D341Med (cell line): ENCODE data around the gene RNASE9.
"Not testable (repeated sequence)": the region's sequence is repeated elsewhere in the genome, so short reads cannot be mapped to it uniquely, and the experiment has no call there.

Experiments used
- DNase-seq: peaks from one replicate; pipeline ENCODE4 v3.0.0; 2012; ENCODE audit warnings: low spot score

The RNASE9 gene

DNA sequence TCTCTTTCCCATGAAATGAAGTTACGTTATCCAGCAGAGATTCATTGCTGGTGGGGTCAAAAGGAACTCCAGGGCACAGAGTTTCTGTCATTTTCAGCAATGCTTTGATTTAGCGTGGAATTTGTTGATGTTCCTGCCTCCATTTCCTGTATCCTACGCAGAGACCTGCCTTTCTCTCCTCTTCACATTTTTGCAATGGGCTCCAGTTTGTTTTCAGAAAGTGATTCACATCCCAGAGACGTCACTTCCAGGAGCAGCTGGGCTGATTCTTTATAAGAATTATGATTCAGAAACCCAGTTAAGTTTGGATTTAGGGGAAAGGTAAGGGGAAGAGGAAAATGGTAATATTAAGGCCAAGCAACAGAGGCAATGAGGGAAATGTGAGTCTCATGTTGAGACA lies 43.9 kb downstream of the RNASE9 start:
- DNase-seq, result no peak

DNA sequence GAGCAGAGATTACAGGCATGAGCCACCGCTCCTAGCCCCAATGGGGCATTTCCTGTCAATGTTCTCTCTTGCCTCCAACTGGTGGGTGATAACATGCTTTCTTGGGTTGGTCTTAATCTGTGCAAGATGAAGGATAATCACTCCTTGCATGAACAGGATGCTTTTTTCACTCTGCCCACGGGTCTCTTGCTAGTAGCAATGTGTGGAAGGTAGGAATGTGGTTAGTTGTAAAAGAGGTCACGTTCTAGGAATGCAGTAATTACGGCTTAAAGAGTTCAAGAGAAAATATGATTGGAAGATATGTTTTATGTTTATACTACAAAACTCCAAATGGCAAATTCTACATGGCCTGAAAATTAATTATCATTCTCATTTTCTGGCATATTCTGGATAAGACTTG lies 45.0 kb downstream of the RNASE9 start:
- no peak for DNase-seq

DNA sequence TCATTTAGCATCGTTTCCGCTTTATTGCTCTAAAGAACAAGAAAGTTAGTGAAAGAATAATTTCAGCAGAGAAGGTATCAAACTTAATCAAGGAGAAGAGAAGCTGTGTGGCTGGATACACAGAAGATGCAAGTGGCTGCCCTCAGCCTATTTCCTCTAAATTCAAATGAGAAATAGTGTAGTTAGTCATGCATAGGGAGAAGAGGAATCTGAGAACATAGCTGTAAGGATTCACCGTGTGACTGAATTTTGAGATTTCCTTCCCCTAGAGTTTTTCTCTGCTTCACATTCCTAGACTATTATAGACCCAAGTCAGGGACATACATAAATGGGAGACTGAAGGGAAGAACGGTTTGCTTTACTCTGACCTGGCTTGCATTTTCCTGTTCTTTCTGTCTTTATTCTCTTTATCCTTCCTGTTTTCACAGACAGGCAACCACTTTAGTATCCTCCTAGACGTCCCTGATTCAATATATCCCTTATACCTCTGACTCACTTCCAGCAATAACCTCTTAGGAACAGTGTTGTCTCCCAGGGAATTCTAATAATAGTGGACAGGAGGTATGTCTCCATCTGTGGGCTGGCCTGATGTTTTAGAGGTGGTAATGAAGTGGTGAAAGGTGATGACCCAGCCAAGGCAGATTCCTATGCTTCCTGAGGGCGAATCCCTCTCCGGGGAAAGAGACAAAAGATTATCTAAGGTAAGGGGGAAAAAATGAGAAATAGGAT lies 48.5 kb downstream of the RNASE9 start:
- no peak for DNase-seq

DNA sequence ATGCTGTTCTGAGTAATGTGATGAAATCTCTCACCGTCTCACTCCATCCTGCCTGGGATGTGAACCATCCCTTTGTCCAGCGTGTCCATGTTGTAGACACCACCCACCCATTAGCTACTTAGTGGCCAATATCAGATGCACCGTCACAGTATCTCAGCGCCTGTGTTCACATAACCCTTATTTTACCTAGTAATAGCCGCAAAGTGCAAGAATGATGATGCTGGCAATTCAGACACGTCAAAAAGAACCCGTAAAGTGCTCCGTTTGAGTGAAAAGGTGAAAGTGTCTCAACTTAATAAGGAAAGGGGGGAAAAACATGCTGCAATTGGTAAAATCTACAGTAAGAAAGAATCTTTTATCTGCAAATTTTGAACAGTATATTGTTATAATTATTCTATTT lies 52.5 kb downstream of the RNASE9 start:
- DNase-seq, result no peak

DNA sequence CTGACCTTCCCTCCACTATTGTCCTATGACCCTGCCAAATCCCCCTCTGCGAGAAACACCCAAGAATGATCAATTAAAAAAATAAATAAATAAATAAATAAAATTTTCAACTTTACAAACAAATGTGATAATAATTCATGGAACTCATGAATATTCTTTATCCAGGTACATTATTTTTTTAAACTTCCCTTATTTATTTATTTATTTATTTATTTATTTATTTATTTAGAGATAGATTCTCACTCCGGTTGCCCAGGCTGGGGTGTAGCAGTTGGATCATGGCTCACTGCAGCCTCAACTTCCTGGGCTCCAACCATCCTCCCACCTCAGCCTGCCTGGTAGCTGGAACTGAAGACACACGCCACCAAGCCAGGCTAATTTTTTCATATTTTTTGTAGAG lies 53.3 kb downstream of the RNASE9 start:
- DNase-seq, result not testable (repeated sequence)

DNA sequence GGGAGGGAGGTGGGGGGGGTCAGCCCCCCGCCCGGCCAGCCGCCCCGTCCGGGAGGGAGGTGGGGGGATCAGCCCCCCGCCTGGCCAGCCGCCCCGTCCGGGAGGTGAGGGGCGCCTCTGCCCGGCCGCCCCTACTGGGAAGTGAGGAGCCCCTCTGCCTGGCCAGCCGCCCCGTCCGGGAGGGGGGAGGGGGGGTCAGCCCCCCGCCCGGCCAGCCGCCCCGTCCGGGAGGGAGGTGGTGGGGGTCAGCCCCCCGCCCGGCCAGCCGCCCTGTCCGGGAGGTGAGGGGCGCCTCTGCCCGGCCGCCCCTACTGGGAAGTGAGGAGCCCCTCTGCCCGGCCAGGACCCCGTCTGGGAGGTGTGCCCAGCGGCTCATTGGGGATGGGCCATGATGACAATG lies 54.1 kb downstream of the RNASE9 start:
- not testable (repeated sequence) for DNase-seq

DNA sequence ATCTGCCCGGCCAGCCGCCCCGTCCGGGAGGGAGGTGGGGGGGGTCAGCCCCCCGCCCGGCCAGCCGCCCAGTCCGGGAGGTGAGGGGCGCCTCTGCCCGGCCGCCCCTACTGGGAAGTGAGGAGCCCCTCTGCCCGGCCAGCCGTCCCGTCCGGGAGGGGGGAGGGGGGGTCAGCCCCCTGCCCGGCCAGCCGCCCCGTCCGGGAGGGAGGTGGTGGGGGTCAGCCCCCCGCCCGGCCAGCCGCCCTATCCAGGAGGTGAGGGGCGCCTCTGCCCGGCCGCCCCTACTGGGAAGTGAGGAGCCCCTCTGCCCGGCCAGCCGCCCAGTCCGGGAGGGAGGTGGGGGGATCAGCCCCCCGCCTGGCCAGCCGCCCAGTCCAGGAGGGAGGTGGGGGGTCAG lies 54.6 kb downstream of the RNASE9 start:
- DNase-seq, result not testable (repeated sequence)
